ENCODE results near the gene CCNI2.

The CCNI2 gene

DNA sequence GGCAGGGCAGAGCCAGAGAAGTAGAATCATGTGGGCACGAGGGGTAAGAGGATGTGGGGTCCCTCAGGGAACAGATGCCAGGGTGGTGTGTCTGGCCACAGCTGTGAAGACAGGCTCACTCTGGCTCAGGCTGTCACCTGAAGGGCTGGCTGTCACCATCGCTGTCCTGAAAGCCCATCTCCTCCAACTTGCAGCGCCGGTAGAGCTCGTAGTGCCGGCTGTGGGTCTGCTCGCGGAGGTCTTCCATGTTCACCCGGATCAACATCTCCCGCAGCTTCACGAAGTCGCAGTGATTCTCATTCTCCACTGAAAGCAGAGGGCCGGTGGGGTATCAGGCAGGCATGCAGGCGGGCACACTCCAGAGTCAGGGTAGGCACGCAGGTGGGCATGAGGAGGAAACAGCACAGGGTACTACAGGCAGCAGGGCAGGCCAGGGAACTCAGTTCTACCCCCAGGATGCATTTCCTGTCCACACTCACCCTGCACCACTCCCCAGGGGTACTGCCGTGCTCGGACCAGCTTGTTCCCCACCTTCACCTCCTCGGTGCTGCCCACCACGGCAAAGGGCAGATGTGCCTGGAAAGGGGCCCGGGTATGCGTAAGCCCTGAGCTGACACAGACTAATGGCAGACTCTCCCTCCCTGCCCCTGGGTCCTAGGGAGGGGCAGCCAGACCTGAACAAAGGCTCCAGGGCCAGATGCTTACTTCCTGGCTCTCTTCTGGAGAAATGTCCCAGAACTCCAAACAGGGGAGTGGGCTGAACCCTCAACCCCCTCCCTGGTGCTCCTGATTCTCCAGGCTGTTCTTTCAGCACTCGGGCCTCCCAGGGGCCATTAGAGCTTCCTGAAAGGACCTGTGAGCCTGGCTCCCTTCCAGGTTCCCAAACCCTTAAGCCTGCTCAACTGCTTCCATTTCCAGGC, 14.4 kb downstream of the CCNI2 start:
- TF ChIP-seq CTCF (IDR thresholded peaks at IDR 0.05; ENCODE audit: low read length, missing control alignments) = no peak
- DNase-seq (ENCODE audit: low read depth) = no peak
- H3K4me3 ChIP-seq (replicated peaks; ENCODE audit: low read depth, low read length) = no peak overlapping the region

DNA sequence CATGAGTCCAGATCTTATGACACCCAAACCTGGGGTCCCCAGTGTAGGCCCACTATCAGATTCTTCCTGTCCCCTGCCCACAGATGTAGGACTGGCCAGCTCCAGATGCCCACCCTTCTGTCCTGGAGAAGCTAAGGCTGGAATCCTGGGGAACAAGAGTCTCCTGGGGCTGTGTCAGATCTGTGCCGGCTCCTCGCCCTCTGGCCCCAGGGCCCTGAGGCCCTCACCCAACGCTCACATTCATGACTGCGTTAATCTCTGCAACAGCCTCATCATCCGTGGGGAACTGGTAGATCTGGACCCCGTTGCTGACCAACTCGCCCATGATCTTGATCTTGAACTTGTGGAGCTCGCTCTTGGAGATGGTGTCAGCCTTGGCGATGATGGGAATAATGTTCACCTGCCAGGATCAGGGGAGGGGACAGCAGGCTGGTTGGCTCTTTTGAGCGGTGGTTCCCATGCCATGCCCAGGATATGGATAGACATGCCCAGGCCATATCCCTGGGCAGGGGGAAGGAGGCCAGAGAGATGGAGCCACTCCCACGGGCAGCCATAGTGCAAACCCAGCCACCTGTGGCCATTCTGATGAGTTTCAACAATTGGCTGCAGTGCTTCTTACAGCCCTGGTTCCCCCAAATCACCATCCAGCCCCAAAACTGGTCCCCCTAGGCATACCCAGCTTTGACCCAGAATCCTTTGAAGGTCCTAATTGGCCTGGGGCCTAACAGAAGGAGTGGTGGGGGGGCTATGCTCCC, 15.2 kb downstream of the CCNI2 start:
- no peak for TF ChIP-seq CTCF (IDR thresholded peaks at IDR 0.05; ENCODE audit: low read length, missing control alignments)
- DNase-seq (ENCODE audit: low read depth) = no peak
- no peak overlapping the region for H3K4me3 ChIP-seq (replicated peaks; ENCODE audit: low read depth, low read length)

DNA sequence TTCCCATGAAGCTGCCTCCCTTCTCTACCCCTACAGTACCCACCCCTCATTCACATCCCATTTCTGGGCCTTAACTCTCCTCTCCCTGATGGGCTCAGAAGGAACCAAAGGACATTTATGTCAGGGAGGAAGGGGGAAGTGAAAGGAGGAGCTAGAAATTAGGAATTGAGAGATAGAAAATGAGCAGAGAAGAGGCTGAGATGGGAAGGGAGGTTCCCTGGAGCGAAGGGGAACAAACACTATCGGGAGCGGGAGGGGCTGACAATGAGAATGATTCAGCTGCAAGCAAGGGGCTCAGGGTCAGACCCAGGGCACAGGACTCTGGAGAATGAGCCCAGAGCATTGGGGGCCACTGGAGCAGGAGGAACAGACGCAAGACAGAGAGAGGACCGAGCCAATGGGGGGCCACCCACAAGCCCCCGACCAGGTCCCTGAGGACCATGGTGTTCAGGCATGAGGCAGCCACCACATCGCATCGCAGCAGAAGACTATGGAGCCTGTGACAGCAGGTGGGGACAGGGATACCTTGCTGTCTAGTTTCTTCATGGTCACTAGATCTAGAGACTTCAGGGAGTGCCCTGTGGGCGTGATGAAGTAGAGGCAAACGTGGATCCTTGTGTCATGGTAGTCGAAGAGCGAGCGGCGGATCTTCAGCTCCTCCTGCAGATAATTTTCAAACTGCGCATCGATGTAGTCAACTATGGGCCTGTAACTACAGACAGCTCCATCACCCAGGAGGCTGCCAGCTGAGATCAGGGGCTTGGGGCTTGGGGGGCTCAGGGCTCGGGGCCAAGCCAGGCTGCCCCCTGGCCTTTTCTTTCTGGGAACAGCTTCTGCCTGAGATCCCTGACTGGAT, 16.2 kb downstream of the CCNI2 start:
- no peak for DNase-seq (ENCODE audit: low read depth)
- TF ChIP-seq CTCF (IDR thresholded peaks at IDR 0.05; ENCODE audit: low read length, missing control alignments) = no peak
- H3K4me3 ChIP-seq (replicated peaks; ENCODE audit: low read depth, low read length) = no peak overlapping the region

DNA sequence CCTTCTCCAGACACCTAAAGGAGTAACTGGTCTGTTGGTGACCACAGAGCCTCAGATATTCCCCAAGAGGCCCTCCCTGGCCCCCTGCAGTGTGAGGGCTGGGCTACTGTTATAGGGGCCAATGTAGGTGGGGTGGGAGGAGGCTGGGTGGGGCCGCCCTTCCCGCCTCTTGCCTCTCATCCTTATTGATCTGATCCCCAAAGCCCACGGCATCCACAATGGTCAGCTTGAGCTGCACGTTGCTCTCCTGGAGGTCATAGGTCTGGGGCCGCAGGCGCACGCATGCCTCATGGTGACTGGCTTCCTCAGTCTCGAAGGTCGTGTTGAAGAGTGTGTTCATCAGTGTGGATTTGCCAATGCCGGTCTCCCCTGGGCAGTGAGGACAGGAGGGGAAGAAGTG, 16.8 kb downstream of the CCNI2 start:
- DNase-seq (ENCODE audit: low read depth) = no peak
- no peak for TF ChIP-seq CTCF (IDR thresholded peaks at IDR 0.05; ENCODE audit: low read length, missing control alignments)
- no peak overlapping the region for H3K4me3 ChIP-seq (replicated peaks; ENCODE audit: low read depth, low read length)

DNA sequence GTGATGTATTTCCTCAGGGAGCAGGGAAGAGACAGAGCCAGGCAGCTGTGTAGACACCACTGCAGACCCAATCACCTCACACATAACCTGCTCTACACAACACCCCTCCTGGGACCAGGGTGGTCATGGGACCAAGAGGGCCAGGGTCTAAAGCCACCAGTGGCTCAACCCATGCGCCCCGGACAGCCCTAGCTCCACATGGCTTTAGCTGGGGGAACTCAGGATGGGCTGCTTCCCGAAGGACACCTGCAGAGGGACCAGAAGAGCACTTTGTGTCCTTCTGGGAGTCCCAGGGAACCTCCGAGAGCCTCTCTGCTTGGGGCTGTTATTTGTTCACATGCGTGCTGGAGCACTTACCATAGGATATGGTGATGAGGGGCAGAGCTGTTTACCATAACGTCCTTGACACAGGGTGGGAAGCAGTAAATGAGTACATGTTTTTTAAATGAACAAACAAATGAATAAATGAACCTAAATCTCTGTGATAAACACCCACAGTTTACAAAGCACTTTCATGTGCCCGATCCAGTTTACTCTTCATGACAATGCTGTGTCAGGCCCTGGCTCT, 17.5 kb downstream of the CCNI2 start:
- no peak overlapping the region for H3K4me3 ChIP-seq (replicated peaks; ENCODE audit: low read depth, low read length)
- no peak for TF ChIP-seq CTCF (IDR thresholded peaks at IDR 0.05; ENCODE audit: low read length, missing control alignments)
- DNase-seq (ENCODE audit: low read depth) = no peak

DNA sequence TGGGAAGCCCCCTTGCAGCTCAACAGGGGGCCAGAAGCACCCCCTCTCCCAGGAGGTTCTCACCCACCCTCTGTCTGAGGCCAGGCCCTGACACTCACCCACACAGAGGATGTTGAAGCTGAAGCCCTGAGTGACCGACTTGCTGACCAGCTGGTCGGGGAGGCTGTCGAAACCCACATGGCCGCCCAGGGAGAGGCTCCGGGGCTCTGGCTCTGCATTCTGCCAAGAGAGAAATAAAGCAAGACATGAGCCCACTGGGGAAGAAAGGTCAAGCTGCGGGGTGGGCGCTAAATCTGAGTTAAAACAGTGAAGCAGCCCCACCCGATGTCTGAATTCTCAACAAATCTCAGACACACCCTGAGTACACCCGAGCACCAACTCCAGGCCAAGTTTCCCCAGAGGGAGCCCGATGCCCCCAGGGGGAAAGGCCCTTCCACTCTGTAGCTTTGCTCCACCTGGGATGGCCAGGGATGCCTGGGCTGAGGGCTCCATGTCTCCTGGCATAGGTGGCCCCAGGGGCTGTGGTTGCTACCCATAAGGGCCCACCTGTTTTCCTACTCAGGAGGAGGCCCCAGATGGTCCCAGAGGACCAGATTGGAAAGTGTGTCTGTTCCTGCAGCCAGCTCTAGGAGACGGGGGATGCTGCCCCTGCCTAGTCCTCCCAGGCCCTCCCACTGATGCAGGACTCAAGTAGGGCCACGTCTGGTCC, 18.2 kb downstream of the CCNI2 start:
- no peak overlapping the region for H3K4me3 ChIP-seq (replicated peaks; ENCODE audit: low read depth, low read length)
- DNase-seq (ENCODE audit: low read depth) = no peak
- no peak for TF ChIP-seq CTCF (IDR thresholded peaks at IDR 0.05; ENCODE audit: low read length, missing control alignments)

Measured in fibroblast of pulmonary artery (primary cell).